OCI-LY7 (cell line): ENCODE results near the gene PCTP. TPM values are rescaled to one million over a fixed set of nuclear protein-coding genes. Genes with fewer than 3 reads are reported as not detected.

ENCODE experiments used
- BruUV-seq: library from RNA; stranded (reverse); fragments of 400-500 nt; replicated peaks from 2 replicates; lab custom pipeline; 2021; lab: Mats Ljungman, UMichigan
- CTCF ChIA-PET: fragments of 300-600 bp; sonication (Branson Sonifier 250); formaldehyde crosslinking; loops from one replicate; lab custom pipeline; 2022; ENCODE audit warnings: antibody characterized with exemption; ENCODE audit not compliant: unreplicated experiment; lab: Charles Lee
- POLR2A ChIA-PET: fragments of 300-600 bp; sonication (Branson Sonifier 250); formaldehyde crosslinking; loops from one replicate; lab custom pipeline; 2022; ENCODE audit warnings: antibody characterized with exemption; lab: Charles Lee
- DNase-seq: peaks from one replicate; pipeline ENCODE4 v3.0.0-alpha.2; 2015; ENCODE audit warnings: low spot score
- H2AFZ ChIP-seq: fragments of 200-600 bp; sonication (generic), shearing (Covaris generic); 2 replicates; pipeline ENCODE4 v1.6.1; 2014; ENCODE audit warnings: mild to moderate bottlenecking, antibody characterized with exemption, low read length, moderate library complexity
- H3K27ac ChIP-seq: fragments of 200-600 bp; sonication (generic); 2 replicates; pipeline ENCODE4 v1.5.1; 2014; ENCODE audit warnings: mixed run types, low read depth, mild to moderate bottlenecking, moderate library complexity, low read length, inconsistent platforms; ENCODE audit not compliant: poor library complexity, severe bottlenecking
- H3K36me3 ChIP-seq: fragments of 200-600 bp; sonication (generic); 2 replicates; pipeline ENCODE4 v1.6.1; 2014; ENCODE audit warnings: mild to moderate bottlenecking, antibody characterized with exemption, low read length, moderate library complexity, mixed read lengths; ENCODE audit not compliant: insufficient read depth
- H3K4me1 ChIP-seq: fragments of 200-600 bp; sonication (generic); 2 replicates; pipeline ENCODE4 v1.5.1; 2014; ENCODE audit warnings: mild to moderate bottlenecking, low read length; ENCODE audit not compliant: insufficient read depth, poor library complexity, severe bottlenecking
- H3K4me2 ChIP-seq: fragments of 200-600 bp; sonication (generic); 2 replicates; pipeline ENCODE4 v1.6.1; 2014; ENCODE audit warnings: mild to moderate bottlenecking, low read length
- H3K4me3 ChIP-seq: fragments of 200-600 bp; sonication (generic); 2 replicates; pipeline ENCODE4 v1.5.1; 2014; ENCODE audit warnings: mild to moderate bottlenecking, low read depth, low read length; ENCODE audit not compliant: poor library complexity, severe bottlenecking
- H3K79me2 ChIP-seq: fragments of 200-600 bp; sonication (generic); 2 replicates; pipeline ENCODE4 v1.6.1; 2016; ENCODE audit warnings: low read depth, mild to moderate bottlenecking, low read length, moderate library complexity, mixed read lengths; ENCODE audit not compliant: insufficient read depth
- H3K9me2 ChIP-seq: fragments of 200-600 bp; sonication (generic); 2 replicates; pipeline ENCODE4 v1.6.1; 2016; ENCODE audit warnings: mild to moderate bottlenecking, low read length, mixed read lengths; ENCODE audit not compliant: insufficient read depth
- H3K9me3 ChIP-seq: fragments of 200-600 bp; sonication (generic); 2 replicates; pipeline ENCODE4 v1.6.1; 2014; ENCODE audit warnings: mild to moderate bottlenecking, mixed run types, low read length, mixed read lengths
- H4K20me1 ChIP-seq: fragments of 200-600 bp; sonication (generic); 2 replicates; pipeline ENCODE4 v1.6.1; 2014; ENCODE audit warnings: mild to moderate bottlenecking, antibody characterized with exemption, low read length, moderate library complexity, mixed read lengths; ENCODE audit not compliant: insufficient read depth
- EZH2phosphoT487 ChIP-seq: fragments of 200-600 bp; sonication (generic); IDR thresholded peaks from 2 replicates; pipeline ENCODE4 v1.6.1; 2018; ENCODE audit warnings: low read depth, borderline replicate concordance, mild to moderate bottlenecking, mixed run types, antibody characterized with exemption, low read length, moderate library complexity, mixed read lengths
- intact Hi-C: fragments of 100-400 bp; cut with micrococcal nuclease; formaldehyde crosslinking; loops from one replicate; pipeline ENCODE4 v1.10.0; 2022; ENCODE audit not compliant: unreplicated experiment
- total RNA-seq, 2 experiments: library from RNA; depleted of rRNA in 1 of 2; stranded (reverse); fragments of >200 nt in 1 of 2; shearing (Covaris generic) in 1 of 2; gene quantifications; 2 replicates each; pipeline ENCODE4 v1.2.3, GENCODE V29; 2014 to 2022
- TF ChIP-seq, protein P1 (sequence below): fragments of 200-600 bp; sonication (generic); conservative IDR thresholded peaks from 2 replicates; pipeline ENCODE4 v1.5.1; 2014; ENCODE audit warnings: mild to moderate bottlenecking, antibody characterized with exemption, low read length, moderate library complexity, mixed read lengths

PCTP gene
- total RNA-seq, 2 experiments from 2014 or later, result 6.1 to 9.4 TPM

DNA sequence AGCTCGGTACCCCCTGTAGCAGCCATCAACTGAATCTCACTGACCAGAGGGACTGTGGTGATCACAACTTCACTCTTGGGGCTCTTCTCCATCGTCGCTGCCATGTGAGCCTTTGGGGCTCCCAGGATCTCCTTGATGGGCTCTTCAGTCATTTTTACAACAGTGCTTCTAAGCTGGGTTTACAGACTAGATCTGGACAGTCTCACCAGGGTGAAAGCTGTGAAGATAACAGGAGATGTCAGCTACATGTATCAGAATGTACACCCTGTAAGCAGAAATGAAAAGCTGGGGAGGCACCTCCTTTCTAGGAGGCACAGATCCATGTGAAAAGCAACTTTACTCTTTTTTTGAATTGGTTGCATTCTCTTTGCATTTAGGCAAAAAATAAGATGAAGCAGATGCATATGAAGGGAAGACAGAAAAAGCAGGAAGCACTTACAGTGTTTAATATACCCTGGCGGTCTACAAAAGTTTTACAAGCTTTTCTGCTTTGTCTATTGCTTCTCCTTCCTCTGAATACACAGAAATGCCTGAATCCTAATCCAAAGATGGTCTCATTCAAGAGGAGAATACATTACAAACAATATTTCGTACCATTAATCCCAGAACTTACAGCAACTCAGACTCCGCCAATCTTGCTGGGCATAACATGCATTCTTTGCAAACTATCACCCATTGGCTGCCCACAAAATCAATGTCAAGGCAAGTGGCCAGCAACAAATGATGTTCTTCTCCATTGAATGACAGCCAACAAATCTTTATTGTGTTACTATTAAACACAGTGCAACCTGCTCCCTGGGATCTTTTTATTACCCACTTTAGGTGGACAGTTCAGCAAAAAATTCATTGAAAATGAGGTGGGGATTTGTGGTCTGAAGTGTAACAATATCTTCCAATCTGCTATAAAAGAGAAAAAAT lies 29.7 kb upstream of the PCTP start:
- intact Hi-C loops, result no loop called here
- Histone ChIP-seq H4K20me1 (no peaks in the 10 kb centered on the region), H3K79me2 (no peaks in the 10 kb centered on the region), H3K4me3 (no peak overlapping the region), H3K9me2 (no peaks in the 10 kb centered on the region), H3K36me3 (no peaks in the 10 kb centered on the region), H3K4me2 (no peak overlapping the region), H3K4me1 (peaks cover 10% of the 10 kb centered on the region), H3K9me3 (no peaks in the 10 kb centered on the region), H2AFZ (no peak overlapping the region), H3K27ac (no peak overlapping the region)
- CTCF ChIA-PET, result no interaction called here
- no peak for DNase-seq
- TF ChIP-seq, protein P1, sequence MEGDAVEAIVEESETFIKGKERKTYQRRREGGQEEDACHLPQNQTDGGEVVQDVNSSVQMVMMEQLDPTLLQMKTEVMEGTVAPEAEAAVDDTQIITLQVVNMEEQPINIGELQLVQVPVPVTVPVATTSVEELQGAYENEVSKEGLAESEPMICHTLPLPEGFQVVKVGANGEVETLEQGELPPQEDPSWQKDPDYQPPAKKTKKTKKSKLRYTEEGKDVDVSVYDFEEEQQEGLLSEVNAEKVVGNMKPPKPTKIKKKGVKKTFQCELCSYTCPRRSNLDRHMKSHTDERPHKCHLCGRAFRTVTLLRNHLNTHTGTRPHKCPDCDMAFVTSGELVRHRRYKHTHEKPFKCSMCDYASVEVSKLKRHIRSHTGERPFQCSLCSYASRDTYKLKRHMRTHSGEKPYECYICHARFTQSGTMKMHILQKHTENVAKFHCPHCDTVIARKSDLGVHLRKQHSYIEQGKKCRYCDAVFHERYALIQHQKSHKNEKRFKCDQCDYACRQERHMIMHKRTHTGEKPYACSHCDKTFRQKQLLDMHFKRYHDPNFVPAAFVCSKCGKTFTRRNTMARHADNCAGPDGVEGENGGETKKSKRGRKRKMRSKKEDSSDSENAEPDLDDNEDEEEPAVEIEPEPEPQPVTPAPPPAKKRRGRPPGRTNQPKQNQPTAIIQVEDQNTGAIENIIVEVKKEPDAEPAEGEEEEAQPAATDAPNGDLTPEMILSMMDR, result no peak
- no peak for TF ChIP-seq EZH2phosphoT487
- no TSS peak for BruUV-seq
- POLR2A ChIA-PET, result interaction anchor here (0.5 to 0.8 kb wide), 2 partner anchors 31 to 126 kb away, joined by 3 to 4 read pairs; no protein-coding TSS in a partner anchor

DNA sequence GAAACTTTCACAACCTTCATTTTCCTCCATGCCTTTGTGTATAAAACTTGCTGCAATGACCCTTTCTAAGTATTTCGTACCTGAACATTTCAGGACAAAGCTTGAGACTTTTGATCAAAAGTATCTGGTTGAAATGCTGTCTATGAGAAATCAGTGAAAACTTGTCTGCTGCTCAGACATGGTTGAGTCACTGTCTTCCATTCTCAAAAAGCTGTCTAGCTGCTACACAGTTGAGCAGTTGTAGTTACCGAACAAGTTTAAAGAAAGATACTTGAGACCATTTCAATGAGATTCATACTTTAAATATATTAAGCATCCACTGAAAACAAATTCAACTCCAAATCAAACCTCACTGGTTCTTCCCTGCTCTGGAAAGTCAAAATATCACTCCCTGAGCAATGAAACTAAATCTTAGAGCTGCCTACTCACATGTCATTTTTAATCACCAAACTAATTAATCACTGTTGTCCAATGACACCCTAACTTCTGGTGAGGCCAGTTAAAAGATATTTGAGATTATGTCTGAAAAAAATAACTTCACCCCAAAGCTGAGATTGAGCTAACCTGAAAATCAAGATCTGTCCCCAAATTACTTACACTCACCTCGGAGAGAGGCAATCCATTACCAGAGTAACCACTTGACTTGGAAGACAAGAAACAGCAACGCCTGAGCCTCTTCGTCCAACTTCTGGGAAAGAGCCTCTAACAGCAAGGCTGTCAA lies 28.7 kb upstream of the PCTP start:
- Histone ChIP-seq H3K4me1 (peaks cover 10% of the 10 kb centered on the region), H3K36me3 (no peaks in the 10 kb centered on the region), H4K20me1 (no peaks in the 10 kb centered on the region), H3K4me2 (no peak overlapping the region), H3K9me2 (no peaks in the 10 kb centered on the region), H3K9me3 (no peaks in the 10 kb centered on the region), H2AFZ (no peak overlapping the region), H3K79me2 (no peaks in the 10 kb centered on the region), H3K27ac (no peak overlapping the region), H3K4me3 (no peak overlapping the region)
- intact Hi-C loops, result no loop called here
- no TSS peak for BruUV-seq
- no peak for DNase-seq
- TF ChIP-seq EZH2phosphoT487, result no peak
- TF ChIP-seq, protein P1, result no peak
- POLR2A ChIA-PET, result interaction anchor here (0.8 kb wide), 1 partner anchor 32 kb away, joined by 4 read pairs; no protein-coding TSS in a partner anchor
- CTCF ChIA-PET, result no interaction called here
